T47D (cell line): ENCODE measurements around the gene ATP6V0A4.

Experiments
- DNase-seq, 2 experiments: peaks; one replicate each; pipeline versions ENCODE4 v3.0.0 to v3.0.0-alpha.2; 2011 to 2012; ENCODE audit warnings: low read depth in 1 of 2, low spot score in 1 of 2
- JUND ChIP-seq: IDR thresholded peaks from 2 replicates; pipeline ENCODE4 v1.6.1; 2012; ENCODE audit warnings: low read depth
- in situ Hi-C: cut with HindIII; loops from 2 replicates; pipeline ENCODE4 v1.10.0; 2016; ENCODE audit warnings: low sequenced_read_pairs, low pct_unique_long_range_greater_than_20kb

Gene ATP6V0A4

GRCh38 chr7:138753610-138754009, 44.4 kb downstream of the ATP6V0A4 start:
- DNase-seq: no peak
- TF ChIP-seq JUND: no peak
- in situ Hi-C loops: no loop called here

GRCh38 chr7:138753150-138753518, 44.9 kb downstream of the ATP6V0A4 start:
- DNase-seq: no peak
- in situ Hi-C loops: no loop called here
- TF ChIP-seq JUND: no peak

- no peak for TF ChIP-seq JUND
- peak in 1 of 2 experiments; percentile 38 for DNase-seq
- in situ Hi-C loops: no loop called here
Observed at GRCh38 chr7:138752518-138753149, 45.4 kb downstream of the ATP6V0A4 start.

GRCh38 chr7:138750901-138751464, 47.0 kb downstream of the ATP6V0A4 start:
- in situ Hi-C loops: no loop called here
- TF ChIP-seq JUND: no peak
- DNase-seq: no peak

GRCh38 chr7:138750473-138750872, 47.5 kb downstream of the ATP6V0A4 start:
- no peak for DNase-seq
- no peak for TF ChIP-seq JUND
- in situ Hi-C loops: no loop called here

- DNase-seq: no peak
- no peak for TF ChIP-seq JUND
- in situ Hi-C loops: no loop called here
Observed at GRCh38 chr7:138749960-138750359, 48.0 kb downstream of the ATP6V0A4 start.

- no peak for TF ChIP-seq JUND
- DNase-seq: no peak
- in situ Hi-C loops: no loop called here
Observed at GRCh38 chr7:138748666-138749065, 49.3 kb downstream of the ATP6V0A4 start.

- in situ Hi-C loops: no loop called here
- no peak for DNase-seq
Observed at GRCh38 chr7:138746073-138746472, 51.9 kb downstream of the ATP6V0A4 start.

GRCh38 chr7:138745189-138745588, 52.8 kb downstream of the ATP6V0A4 start:
- in situ Hi-C loops: no loop called here

More at GRCh38 chr7:138746073-138746472, 51.9 kb downstream of the ATP6V0A4 start:
- no peak for TF ChIP-seq JUND

GRCh38 chr7:138741453-138741735, 56.6 kb downstream of the ATP6V0A4 start:
- TF ChIP-seq JUND: no peak
- in situ Hi-C loops: no loop called here
- no peak for DNase-seq

More at GRCh38 chr7:138745189-138745588, 52.8 kb downstream of the ATP6V0A4 start:
- no peak for TF ChIP-seq JUND
- no peak for DNase-seq

- no peak for DNase-seq
- no peak for TF ChIP-seq JUND
- in situ Hi-C loops: no loop called here
Observed at GRCh38 chr7:138739859-138740258, 58.1 kb downstream of the ATP6V0A4 start.

GRCh38 chr7:138738551-138739335, 59.3 kb downstream of the ATP6V0A4 start:
- TF ChIP-seq JUND: no peak
- peak; percentile 38 to 80 for DNase-seq
- in situ Hi-C loops: no loop called here

GRCh38 chr7:138738114-138738513, 59.9 kb downstream of the ATP6V0A4 start:
- no peak for DNase-seq
- in situ Hi-C loops: no loop called here
- no peak for TF ChIP-seq JUND
